Suppressor macrophage (primary cell): ENCODE data around the gene COIL.

Experiments used
- DNase-seq, 4 experiments: peaks; one replicate each; pipeline ENCODE4 v3.0.0-alpha.2; 2020 to 2022

Gene COIL

DNA sequence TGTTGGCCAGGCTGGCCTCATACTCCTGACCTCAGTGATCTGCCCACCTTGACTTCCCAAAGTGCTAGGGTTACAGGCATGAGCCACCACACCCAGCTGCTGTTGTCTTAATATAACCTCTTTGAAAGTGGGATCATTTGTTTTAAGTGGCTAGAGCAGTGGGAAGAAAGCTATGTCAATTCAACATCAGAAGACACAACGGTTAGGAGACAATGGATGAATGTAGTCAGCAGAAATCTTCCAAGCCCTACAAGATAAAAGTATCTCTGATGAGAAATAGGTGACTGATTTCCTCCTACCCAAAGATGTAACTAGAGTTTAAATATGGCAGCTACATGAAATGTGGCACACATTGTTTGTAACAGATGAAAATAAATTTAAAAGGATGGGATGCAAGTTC, 27.0 kb downstream of the COIL start:
- no peak for DNase-seq

DNA sequence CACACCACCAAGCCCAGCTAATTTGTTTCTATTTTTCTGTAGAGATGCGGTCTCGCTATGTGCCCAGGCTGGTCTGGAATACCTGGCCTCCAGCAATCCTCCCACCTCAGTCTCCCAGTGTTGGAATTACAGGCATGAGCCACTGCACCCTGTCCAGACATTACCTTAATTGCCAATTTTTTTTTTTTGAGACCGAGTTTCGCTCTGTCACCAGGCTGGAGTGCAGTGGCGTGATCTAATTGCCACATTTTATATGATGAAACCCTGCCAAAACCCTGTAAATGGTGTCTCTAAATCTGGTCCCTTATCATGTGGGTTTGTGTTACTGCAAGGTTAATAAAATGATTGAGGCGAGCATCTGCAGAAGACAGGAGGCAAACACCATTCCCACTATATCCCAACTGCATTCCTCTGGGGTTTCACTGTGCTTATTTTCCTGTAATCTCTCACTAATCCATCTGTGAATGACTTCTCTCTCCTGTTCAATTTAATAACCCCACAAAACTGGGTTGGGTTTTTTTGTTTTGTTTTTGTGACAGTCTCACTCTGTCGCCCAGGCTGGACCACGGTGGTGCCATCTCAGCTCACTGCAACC, 27.6 kb downstream of the COIL start:
- DNase-seq: no peak

DNA sequence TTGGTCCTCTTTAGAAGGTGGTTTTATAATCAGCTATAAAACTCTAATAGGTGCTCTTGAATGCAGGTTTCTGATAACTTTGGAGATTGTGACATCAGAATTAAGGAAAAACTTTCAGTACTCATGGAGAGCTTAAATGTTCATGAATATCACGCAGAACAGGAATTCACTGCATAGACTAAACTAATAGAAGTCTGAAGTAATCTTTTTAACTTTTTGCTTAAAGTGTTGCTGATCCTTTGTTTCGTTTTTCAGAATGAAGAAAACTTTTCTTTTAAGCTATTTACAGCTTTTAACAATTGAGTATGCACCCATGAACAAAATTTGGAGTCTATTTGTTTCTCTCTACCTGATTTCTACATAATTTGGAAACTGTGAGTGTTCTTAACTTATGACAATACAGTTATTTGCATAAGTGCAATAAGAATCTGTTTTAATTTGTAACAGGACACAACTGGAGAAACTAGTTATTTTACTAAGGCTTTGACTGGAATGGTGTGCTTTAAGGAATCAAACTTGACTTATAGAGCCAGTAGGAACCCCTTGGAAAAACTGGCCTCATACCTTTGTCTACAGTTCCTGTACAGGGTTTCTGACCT, 30.0 kb downstream of the COIL start:
- DNase-seq: no peak

DNA sequence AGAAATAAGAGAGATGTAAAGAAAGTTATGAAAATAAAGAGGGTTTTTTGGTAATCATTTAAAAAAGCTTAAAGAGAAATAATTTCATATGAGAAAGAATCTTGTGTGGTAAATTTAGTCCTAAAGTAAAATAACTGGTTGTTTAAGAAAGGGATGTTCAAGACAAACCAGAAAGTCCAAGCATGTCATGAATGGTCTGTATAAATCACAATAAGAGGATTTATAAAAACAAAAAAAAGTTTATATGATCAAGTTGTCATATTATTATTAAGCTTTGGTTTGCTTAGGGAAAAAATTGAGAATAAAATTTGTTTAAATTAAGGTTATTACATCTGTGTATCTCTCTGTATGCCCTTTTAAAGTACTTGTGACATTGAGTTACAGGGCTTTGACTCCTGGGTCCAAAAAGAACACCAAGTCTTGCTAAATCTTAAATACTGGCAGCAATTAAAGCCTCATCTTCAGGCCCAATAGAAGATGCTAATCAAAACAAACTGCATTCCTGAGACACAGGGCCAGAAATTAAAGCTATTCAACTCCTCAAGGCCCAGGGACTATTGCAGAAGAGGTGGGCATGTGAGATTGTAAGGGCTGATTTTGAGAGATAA, 31.4 kb downstream of the COIL start:
- no peak for DNase-seq

DNA sequence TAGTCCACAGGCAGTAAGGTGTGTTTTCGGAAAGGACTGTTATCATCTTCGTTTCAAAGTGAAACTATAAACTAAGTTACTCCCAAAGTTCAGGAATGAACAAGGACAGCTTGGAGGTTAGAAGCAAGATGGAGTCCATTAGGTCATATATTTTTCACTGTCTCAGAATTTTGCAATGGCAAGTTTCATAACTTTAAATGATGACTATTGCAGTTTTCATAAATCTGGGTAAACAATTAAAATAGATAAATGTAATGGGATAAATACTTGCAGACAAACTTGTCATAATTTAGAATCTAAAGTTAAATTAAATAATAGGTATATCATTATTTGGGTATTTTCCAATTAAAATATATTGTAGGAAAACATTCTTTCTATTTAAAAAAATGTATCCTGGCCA, 32.3 kb downstream of the COIL start:
- DNase-seq: no peak

DNA sequence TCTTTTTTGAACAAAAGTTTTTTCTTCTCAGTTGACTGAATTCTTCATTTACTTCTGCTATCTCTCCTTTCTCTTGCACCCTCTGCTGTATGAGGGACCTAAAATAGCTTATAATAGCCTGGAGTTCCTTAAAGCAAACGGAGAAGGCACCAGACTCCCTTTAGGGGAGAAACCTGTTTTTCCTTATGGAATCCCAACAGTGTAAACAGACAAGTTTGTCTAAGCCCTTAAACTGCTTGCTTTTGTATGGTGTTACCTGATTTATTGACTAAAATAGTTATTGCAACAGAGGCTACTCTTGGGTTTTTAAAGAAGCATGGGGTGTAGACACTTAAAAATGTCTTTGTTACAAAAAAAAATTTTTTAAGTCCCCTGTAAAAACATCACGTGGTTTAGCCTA, 34.1 kb downstream of the COIL start:
- DNase-seq: peak in 2 of 4 experiments; percentile 14 to 23

DNA sequence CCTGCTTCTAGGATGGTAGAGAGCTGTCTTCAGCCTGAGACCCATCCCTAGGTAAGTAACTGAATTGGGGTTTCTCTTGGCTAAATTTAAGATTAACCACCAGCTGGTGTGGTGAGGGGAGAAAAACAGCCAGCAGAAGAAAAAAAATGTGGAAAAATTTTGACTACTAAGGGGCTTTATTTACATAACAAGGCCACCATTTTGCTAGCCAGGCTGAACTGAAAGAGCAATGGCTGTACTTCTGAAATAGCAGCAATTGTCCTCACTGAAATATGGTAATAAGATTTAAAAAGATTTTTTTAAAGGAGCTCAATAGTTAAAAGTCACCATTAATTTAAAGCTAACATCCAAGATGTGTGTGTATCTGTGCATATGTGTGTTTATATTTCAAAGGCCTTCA, 34.6 kb downstream of the COIL start:
- no peak for DNase-seq

DNA sequence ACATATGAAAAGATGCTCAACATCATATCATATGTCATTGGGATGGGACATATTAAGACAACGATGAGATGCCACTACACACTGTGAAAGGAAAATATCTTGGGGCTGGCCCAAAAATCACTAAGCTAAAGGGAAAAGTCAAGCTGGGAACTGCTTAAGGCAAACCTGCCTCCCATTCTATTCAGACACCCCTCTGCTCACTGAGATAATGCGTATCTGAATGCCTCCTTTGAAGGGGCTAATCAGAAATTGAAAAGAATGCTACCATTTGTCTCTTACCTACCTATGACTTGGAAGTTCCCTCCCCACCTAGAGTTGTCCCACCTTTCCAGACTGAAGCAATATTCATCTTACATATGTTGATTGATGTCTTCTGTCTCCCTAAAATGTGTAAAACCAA, 35.8 kb downstream of the COIL start:
- no peak for DNase-seq

DNA sequence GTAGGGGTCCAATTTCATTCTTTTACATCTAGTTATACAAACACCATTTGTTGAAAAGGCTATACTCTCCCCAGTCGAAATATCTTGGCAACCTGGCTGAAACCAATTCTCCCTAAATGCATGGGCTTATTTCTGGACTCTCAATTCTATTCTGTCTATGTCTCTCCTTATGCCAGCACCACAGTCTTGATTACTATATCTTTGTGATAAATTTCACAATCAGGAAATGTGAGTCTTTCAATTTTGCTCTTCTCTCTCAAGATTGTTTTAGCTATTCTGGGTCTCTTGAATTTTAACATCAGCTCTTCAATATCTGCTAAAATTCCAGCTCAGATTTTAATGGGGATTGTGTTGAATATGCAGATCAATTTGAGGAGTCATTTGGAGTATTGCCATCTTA, 41.1 kb downstream of the COIL start:
- peak in 1 of 4 experiments; percentile 19 for DNase-seq

DNA sequence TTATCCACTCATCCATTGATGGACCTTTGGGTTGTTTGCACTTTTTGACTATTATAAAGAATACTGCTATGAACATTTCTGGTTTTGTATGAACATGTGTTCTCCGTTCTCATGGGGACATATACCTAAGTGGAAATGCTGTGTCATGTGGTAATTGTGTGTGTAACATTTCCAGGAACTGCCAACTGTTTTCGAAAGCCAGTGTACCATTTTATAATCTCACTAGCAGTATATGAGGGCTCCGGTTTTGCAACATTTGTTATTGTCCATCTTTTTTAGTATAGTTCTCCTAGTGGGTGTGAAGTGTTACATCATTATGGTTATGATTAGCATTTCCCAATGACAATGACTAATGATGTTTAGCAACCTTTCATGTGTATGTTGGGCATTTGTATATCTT, 41.9 kb downstream of the COIL start:
- DNase-seq: peak; percentile 39 to 94 (median 80)

DNA sequence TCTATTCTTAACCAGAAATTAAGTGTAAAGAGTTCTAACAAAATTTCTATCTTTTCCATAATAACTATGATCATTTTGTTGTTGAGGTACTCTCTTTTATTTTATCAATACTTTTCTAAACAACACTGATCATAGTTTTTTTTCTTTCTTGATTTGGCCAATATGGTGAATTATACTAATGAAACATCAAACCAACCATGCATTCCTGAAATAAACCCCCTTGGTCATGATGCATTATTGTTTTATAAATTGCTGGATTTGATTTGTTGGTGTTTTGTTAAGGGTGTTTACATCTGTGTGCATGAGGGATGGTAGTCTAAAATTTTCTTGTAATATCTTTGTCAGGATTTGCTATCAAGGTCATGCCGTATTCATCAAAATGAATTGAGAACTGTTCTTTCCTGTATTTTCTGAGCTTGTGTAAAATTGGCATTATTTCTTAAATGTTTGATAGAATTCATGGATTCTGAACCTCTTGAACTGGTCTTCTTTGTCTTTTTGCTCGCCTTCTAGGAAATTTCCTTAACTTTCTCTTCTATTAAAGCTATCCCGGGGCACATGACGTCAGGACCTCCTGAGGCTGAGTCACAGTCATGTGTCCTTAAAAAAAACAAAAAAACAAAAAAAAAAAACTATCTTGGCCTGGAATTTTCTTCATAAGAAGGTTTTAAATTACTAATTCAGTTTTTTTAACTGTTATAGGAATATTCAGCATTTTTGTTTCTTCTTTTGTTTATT, 43.1 kb downstream of the COIL start:
- peak; percentile 45 to 72 (median 70) for DNase-seq

DNA sequence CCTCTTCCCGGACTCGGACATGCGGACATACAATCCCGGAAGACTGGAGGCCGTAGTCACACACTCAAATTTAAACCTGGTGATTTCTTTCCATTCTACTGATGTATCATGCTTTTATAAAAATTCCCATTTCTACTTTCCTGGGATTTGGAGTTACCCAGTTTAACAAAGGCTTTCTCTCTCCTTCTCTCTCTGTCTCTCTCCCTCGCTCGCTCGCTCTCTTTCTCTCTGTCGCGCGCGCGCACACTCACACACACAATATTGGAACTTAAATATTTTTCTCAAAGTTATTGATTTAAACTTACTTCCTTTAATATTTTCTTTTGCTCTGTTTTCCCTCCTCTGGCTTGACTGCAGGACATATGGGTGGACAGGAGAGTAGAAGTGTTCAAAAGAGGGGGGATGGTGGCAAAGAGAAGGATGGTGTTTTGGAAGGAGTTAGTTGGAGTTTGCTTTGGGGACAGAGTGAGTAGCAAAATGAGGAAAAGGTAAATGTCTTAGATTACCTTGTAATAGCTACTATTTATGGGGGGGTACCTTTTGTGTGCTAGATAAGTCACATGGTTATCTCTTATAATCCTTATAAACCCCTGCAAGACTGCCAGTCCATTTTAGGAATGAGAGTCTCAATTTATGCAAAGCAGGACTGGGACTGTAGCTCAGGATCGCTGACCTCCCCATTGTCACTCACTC, 46.1 kb downstream of the COIL start:
- peak in 1 of 4 experiments; percentile 44 for DNase-seq

DNA sequence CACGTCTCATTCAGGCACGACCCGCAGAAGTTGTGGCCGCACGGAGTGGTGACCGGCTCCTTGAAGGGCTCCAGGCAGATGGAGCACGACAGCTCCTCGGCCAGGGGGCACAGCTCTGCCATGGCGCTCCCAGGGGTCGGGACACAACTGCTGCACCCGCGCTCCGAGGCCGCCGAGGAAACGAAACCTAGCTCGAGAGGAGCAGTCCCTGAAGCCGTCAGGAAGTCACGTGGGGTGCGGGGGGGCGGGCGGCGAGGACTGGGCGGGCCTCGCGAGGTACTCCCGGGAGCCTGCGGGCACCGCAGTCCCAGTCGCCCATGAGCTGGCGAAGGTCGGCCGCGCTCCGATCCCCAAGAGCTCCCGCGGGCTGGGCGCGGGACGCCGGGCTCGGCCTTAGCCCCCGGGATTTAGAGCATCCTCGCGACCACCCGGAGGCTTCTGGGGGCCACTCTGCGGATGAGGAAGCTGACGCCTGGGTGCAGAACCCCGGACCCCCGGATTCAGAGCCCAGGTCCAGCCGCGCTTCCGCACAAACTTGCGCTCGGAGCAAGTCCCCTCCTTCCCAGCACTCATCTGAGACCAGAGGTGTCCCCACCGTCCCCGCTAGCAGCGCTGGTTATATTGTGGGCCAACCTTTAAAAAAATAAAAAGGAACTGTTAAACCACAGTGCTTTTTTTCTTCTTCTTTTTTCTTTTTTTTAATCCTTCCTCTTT, 46.8 kb downstream of the COIL start, which contains the start of gene TRIM25:
Gene TRIM25, minus strand, starts transcription at position 183 of the 714 bp plus-strand sequence. Its CDS starts 61 bp downstream, at position 122.
- peak; percentile 89 to 95 (median 92) for DNase-seq

DNA sequence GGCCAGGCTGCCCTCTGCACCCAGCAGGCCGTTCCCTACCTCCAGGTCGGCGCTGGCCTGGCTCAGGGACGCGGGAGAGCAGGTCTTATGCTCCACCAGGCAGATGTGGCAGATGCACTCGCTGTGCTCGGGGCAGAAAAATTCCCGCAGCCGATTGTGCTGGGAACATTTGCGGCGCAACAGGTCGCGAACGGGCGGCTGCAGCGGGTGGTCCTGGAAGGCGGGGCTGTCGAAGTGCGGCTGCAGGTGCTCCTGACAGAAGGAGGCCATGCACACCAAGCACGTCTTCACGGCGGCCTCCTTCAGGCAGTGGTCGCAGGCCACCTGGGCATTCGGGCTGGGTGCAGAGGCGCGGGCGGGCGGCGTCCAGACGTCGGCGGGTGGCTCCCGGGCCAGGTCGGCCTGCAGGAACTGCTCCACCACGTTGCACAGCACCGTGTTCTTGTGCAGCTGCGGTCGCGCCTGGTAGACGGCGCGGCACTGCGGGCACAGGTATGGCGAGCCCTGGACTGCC, 47.4 kb downstream of the COIL start:
- peak in 1 of 4 experiments; percentile 36 for DNase-seq

DNA sequence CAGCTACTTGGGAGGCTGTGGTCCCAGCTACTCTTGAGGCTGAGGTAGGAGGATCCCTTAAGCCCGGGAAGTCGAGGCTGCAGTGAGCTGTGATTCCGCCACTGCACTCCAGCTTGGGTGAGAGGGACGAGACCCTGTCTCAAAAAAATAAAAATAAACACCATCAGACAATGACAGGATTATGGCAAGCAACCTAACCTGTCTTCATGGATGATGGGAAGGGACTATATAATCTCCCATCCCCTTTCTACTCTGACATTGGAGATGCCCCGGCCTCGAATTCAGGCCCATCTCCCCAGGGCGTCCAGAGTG, 47.9 kb downstream of the COIL start:
- DNase-seq: no peak

DNA sequence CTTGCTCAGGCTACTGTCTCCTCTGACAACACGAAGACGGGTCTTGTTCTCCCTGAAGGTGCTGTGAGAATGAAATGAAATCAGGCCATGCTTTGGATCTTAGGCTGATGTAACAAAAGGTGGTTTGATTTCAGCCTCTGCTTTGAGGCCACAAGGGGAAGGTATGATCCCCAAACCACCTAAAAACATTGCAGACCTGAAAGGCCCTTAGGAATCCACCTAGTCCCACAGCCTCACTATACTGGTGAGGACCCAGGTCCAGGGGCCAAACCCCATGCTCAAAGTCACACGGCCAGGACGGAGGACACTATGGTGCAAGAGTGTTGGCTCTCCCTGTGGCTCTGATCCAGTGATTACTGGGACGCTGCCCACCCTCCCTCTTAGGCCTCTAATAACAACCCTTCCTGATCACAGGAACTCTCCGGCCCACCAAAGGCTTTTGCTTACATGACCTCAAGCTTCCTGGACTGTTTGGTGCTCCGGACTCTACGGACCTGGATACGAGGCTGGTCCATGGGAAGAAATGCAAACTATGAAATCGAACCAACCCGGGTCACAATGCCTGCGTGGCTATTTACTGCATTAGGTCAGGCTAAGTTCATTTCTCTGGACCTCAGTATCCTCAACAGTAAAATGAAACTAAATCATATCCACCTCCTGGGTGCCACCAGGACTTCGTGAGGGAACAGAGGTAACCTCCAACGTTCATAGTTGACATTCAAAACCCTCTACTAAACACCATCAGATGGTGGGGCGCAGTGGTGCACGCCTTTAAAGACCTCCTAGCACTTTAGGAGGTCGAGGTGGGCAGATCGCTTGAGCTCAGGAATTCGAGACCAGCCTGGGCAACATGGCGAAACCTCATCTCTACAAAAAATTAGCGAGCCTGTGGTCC, 48.5 kb downstream of the COIL start:
- peak in 2 of 4 experiments; percentile 16 to 22 for DNase-seq

DNA sequence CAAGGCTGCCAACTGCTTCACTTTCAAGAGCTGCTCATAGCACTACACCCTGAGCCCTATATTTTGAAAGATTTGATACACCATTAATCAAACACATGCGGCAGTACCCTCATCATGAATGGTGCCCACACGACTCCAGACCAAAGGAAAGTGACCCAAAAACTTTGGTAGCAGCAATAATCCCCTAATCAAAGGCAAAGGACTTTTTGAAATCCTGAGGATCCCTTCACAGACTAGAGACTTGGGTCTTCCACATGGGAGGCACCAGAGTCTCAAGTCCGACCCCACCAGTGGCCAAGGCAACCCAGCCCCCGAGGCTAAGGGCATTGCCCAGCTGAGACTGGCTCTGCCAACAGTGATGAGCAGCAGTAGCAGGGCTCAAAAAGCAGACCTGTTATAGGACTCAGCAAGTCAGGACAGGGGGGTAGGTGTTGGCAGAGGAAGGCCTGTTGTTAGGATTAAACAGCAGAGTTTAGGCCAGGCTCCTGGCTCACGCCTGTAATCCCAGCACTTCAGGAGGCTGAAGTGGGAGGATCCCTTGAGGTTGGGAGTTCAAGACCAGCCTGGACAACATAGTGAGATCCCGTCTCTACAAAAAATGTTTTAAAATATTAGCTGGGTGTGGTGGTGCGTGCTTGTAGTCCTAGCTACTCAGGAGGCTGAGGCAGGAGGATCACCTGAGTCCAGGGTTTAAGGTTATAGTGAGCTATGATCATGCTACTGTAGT, 50.2 kb downstream of the COIL start:
- DNase-seq: no peak

DNA sequence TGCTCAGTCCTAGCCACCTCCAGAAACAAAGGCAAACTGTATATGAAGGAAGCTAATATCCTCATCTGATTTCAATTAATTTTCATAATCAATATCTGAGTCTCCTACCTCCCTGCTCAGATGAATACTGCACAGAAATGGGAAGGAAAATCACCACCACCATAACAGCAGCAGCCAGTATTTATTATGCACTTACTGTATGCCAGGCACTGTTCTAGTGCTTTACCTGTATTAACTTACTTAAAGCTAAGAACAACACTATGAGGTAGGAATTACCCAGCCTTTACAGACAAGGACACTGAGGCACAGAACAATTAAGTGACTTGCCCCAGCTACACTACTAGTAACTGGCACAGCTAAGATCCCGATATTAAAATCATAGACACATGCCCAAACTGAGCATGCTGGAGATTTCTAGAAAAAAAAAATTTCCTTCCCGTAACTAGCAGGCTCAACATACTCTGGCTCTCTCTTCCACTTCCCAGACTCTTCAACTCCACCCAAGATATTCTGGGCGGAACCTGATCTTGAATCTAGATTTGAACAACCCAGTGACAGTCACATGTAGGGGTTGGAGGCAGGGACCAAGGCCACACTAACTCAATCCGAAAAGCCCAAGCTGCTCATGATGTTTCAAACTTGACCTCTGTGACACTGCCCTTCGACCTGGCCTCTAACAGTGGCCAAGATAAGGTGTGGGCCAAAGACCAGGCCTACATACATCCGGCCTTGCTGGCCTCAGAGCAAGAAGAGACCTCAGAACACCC, 50.9 kb downstream of the COIL start:
- peak; percentile 34 to 68 (median 60) for DNase-seq

DNA sequence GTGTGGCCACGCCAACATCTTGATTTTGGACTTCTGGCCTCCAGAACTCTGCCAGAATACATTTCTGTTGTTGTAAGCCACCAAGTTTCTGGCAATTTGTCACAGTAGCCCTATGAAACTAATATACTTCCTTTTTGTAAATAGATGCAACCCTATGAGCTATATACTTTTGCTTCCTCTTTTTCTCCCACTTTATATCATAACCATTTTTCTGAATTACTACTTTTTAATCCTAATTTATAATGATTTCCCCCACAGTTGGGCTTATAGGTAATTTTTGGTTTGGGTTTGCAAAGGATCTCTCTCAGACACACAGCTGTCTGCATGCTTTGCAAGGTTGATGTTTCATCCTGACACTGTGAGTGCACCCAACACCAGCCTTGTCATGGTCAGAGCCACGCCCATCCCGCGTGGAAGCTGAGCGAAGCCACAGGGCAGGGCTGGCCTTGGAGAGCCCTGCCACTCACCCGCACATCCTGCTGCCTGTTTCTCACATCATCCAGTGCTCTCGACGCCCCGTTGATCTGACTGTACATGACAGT, 52.8 kb downstream of the COIL start:
- DNase-seq: peak; percentile 87 to 92 (median 92)
